ENCODE results near the gene CRELD1. TPM values are rescaled to one million over a fixed set of nuclear protein-coding genes. Genes with fewer than 3 reads are reported as not detected.

CRELD1 gene
- polyA plus RNA-seq, 1 of the 3 experiments (the other 2 are of a cell fraction): 77.6 TPM

DNA sequence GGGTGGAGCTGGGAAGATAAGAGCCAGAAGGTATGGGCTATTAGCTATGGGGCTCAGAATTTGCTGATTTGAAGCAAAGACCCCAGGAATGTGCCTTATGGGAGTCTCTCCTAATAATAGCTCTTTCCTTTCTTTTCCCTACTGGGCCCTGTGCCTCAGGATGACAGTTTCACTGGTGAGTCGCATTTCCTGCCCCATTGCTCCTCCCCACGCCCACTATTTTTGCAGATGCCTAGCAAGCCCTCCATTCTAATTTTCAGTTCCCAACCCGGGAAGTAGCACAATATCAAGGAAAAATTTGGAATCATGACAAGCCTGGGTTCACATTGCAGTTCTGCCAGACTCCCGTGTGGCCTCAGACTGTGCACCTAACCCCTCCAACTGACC lies 30.4 kb upstream of the CRELD1 start (continued):
- no peak for TF ChIP-seq CTCF (IDR thresholded peaks at IDR 0.05)
- no peak for TF ChIP-seq MXI1 (IDR thresholded peaks at IDR 0.05; ENCODE audit: low read depth, low read length)
- no peak for TF ChIP-seq FOXJ3 (CRISPR knock-in tag; IDR thresholded peaks at IDR 0.05)
- no peak for TF ChIP-seq POLR2AphosphoS5 (IDR thresholded peaks at IDR 0.05; ENCODE audit: low read depth, low read length)
- TF ChIP-seq RFX5 (IDR thresholded peaks at IDR 0.05; ENCODE audit: low read length): no peak
- TF ChIP-seq, protein P1, sequence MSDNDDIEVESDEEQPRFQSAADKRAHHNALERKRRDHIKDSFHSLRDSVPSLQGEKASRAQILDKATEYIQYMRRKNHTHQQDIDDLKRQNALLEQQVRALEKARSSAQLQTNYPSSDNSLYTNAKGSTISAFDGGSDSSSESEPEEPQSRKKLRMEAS (IDR thresholded peaks at IDR 0.05; ENCODE audit: low read depth): 0 out of 2 replicates have a peak, but pooled peaks have one; percentile 22
- TF ChIP-seq GATA2 (CRISPR knock-in tag; IDR thresholded peaks at IDR 0.05): no peak
- TF ChIP-seq GABPA (IDR thresholded peaks at IDR 0.05; ENCODE audit: low read depth): no peak
- peak; percentile 50; the same call in 1 of the 2 replicates for TF ChIP-seq TCF12 (IDR thresholded peaks at IDR 0.05)
- TF ChIP-seq ZBTB33 (IDR thresholded peaks at IDR 0.05; ENCODE audit: borderline replicate concordance, low read depth): no peak

GRCh38 chr3:9903904-9904303 lies 29.7 kb upstream of the CRELD1 start:
- WGBS (ENCODE audit: low lambda C conversion rate): 95% methylated on average over 4 of the region's 4 CpGs
- no peaks in the 10 kb centered on the region for H4K20me1 ChIP-seq (ENCODE audit: insufficient read depth)
- peak overlapping the region; percentile 73; the same call in 1 of the 2 replicates for H3K4me2 ChIP-seq
- H3K27me3 ChIP-seq (ENCODE audit: insufficient read depth): no peaks in the 10 kb centered on the region
- peaks cover 3% of the 10 kb centered on the region for H3F3A ChIP-seq (replicated peaks; ENCODE audit: insufficient read depth)
- peaks cover 0 to 12% of the 10 kb centered on the region in 2 experiments; a peak in 2 of 4 replicates for H3K4me1 ChIP-seq (ENCODE audit: control insufficient read depth in 1 of 2, insufficient read depth in 2 of 2, low read depth in 1 of 2, low read length in 1 of 2)
- no peak for TF ChIP-seq RAD21 (IDR thresholded peaks at IDR 0.05; ENCODE audit: low read length)
- no peak for TF ChIP-seq MEF2A (IDR thresholded peaks at IDR 0.05; ENCODE audit: borderline replicate concordance, low read depth)
- no peak for TF ChIP-seq NRF1 (IDR thresholded peaks at IDR 0.05; ENCODE audit: low read depth, low read length)
- TF ChIP-seq CTCF (IDR thresholded peaks at IDR 0.05): no peak
- TF ChIP-seq, protein P1 (IDR thresholded peaks at IDR 0.05; ENCODE audit: low read depth): no peak
- H3K4me3 ChIP-seq (ENCODE audit: low read depth in 2 of 2, low read length in 1 of 2): no peak overlapping the region
- no peaks in the 10 kb centered on the region for H3K9me3 ChIP-seq
- no peaks in the 10 kb centered on the region for H3K9me2 ChIP-seq
- DNase-seq: no peak
- no peaks in the 10 kb centered on the region for H3K36me3 ChIP-seq (replicated peaks in 1 of 2; ENCODE audit: control insufficient read depth in 1 of 2, insufficient read depth in 2 of 2, low read length in 1 of 2)
- H3K79me2 ChIP-seq (ENCODE audit: insufficient read depth): no peaks in the 10 kb centered on the region
- H2AFZ ChIP-seq (ENCODE audit: low read depth): peak overlapping the region; percentile 91; the same call in 1 of the 2 replicates
- POLR2A ChIA-PET: interaction anchor here (1.8 kb wide), 1 partner anchor 11 kb away, joined by 5 read pairs; no protein-coding TSS in a partner anchor
- CTCF ChIA-PET: interaction anchor here (1.0 kb wide), 1 partner anchor 11 kb away, joined by 3 read pairs; no protein-coding TSS in a partner anchor
- H3K27ac ChIP-seq (ENCODE audit: low read depth in 2 of 2, low read length in 1 of 2): peak overlapping the region in 1 of 2 experiments; percentile 86; a peak in 2 of 4 replicates
- no peak overlapping the region for H3K9ac ChIP-seq
